GM18951 (cell line): ENCODE results near the gene DNALI1.

ENCODE experiments used
- POLR2A ChIP-seq: IDR thresholded peaks from 4 replicates; pipeline ENCODE4 v1.6.1; 2011; ENCODE audit warnings: mild to moderate bottlenecking; ENCODE audit not compliant: insufficient read length, insufficient read depth; ENCODE audit errors: extremely low read depth
- in situ Hi-C: fragments of 300-500 bp; cut with MboI; formaldehyde crosslinking; loops from one replicate; pipeline ENCODE4 v1.12.0; 2022; ENCODE audit warnings: low sequenced_read_pairs, mixed read lengths, inconsistent platforms; ENCODE audit not compliant: unreplicated experiment

Gene DNALI1

GRCh38 chr1:37561133-37562132, 4.7 kb downstream of the DNALI1 start:
- in situ Hi-C loops = no loop called here
- TF ChIP-seq POLR2A = peak; percentile 26

DNA sequence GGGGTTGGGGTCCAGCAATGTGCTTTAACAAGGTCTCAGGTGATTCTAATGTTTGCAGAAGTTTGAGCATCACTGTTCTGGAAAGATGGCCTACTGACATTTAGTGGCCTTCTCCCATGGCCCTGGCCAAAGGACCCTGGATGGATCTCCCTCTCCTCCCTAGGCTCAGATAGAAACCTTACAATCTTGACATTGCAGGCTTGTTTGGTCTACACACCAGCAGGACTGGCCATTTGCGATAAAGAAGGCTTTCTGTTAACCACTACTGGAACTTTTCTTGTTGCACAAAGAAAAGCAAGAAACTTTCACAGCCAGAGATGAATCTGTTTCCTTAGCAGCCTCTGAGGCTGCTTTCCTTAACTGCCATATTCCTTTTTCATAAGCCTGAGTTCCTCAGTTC, 6.2 kb downstream of the DNALI1 start:
- in situ Hi-C loops = no loop called here
- no peak for TF ChIP-seq POLR2A

GRCh38 chr1:37564892-37565291, 8.2 kb downstream of the DNALI1 start:
- TF ChIP-seq POLR2A = no peak
- in situ Hi-C loops = no loop called here

GRCh38 chr1:37567023-37567422, 10.3 kb downstream of the DNALI1 start:
- in situ Hi-C loops = no loop called here
- TF ChIP-seq POLR2A = no peak

- in situ Hi-C loops = no loop called here
- TF ChIP-seq POLR2A = no peak
These were observed 14.0 kb downstream of the DNALI1 start for GRCh38 chr1:37570528-37571334.

GRCh38 chr1:37574834-37575480, 18.2 kb downstream of the DNALI1 start:
- in situ Hi-C loops = loop anchor here (25.0 kb wide), 1 partner anchor 412 kb away; the partner anchor contains the start of gene SF3A3
- TF ChIP-seq POLR2A = no peak

DNA sequence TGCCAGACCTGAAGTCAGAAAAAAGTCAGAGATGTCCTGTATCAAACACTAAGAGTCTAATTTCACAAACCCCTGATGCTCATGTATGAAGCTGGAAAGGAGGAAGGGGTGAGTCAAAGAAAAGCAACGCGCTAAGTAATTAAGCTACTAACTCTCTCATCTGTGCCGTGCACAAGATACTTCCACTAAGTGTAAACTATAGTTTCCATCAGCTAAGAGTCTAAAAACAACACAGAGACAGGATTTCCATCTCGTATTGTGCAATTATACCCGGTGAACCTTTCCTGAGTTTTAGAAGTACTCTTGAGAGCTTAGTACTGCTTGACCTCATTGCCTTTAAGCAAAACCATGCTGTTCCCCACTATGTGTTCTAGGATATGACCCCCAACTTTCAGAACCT, 19.0 kb downstream of the DNALI1 start:
- in situ Hi-C loops = loop anchor here (25.0 kb wide), 1 partner anchor 412 kb away; the partner anchor contains the start of gene SF3A3
- TF ChIP-seq POLR2A = no peak

DNA sequence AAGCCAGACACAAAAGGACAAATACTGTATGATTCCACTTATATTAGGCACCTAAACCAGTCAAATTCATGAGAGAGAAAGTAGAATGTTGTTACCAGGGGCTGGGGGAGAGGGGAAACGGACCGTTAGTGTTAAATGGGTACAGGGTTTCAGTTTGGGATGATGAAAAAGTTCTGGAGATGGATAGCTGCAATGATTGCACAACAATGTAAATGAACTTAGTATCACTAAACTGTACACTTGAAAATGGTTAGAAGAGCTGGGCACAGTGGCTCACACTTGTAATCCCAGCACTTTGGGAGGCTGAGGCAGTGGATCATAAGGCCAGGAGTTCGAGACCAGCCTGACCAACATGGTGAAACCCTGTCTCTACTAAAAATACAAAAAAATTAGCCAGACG, 27.8 kb downstream of the DNALI1 start:
- in situ Hi-C loops = loop anchor here (10.0 to 25.0 kb wide), 2 partner anchors 270 to 403 kb away; partner anchors contain the start of genes MTF1 and SF3A3

GRCh38 chr1:37588939-37589338, 32.2 kb downstream of the DNALI1 start:
- no peak for TF ChIP-seq POLR2A
- in situ Hi-C loops = loop anchor here (10.0 to 25.0 kb wide), 2 partner anchors 266 to 398 kb away; partner anchors contain the start of genes MTF1 and SF3A3

GRCh38 chr1:37593726-37594125, 37.0 kb downstream of the DNALI1 start:
- in situ Hi-C loops = loop anchor here (25.0 kb wide), 1 partner anchor 394 kb away; the partner anchor contains the start of gene SF3A3
- no peak for TF ChIP-seq POLR2A

DNA sequence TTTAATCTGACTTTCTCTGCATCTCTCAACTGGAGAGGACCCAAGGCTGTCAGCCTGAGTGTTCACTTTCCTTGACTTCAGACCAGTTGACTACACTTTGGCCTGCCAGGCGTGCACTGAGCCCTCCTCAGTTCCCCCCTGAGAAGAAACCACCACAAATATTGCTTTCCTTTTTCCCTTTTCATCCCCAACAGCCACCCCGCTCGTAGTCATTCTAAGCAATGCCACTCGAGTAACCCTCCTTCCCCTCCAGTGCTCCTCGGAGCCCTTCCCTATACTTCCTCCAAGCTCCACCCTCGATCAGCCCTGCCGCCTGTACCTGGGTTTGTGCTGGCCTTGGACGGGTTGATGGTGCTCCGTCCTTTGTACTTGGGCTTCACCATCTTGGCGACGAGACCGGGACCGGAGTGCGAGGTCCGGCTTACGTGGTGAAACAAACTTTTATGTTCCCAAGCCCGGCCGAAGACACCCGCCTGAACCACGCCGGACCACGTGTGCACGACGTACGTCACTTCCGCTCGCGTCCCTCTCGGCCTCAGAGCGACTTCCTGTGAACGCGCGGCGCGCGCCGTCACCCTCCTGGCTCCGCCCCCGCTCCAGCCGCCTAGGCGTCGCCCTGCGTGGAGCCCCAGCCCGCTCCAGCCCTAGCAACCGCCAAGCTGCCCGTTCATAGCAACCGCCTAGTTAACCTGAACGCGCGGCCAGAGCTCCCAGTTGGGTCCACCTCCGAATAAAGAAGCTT, 38.9 kb downstream of the DNALI1 start, which contains the start of gene GNL2:
Gene GNL2, minus strand, starts transcription at position 498 of the 742 bp plus-strand sequence. Its CDS starts 115 bp downstream, at position 383.
- in situ Hi-C loops = loop anchor here (25.0 kb wide), 1 partner anchor 392 kb away; the partner anchor contains the start of gene SF3A3

GRCh38 chr1:37596182-37596667, 39.5 kb downstream of the DNALI1 start:
- in situ Hi-C loops = loop anchor here (25.0 kb wide), 1 partner anchor 391 kb away; the partner anchor contains the start of gene SF3A3
- TF ChIP-seq POLR2A = no peak

More for the DNA sequence above, 38.9 kb downstream of the DNALI1 start, which contains the start of gene GNL2:
- TF ChIP-seq POLR2A = peak; percentile 91
